Sigmoid colon (tissue), 7 donors: ENCODE measurements around the gene GFOD2. TPM values are rescaled to one million over a fixed set of nuclear protein-coding genes. Genes with fewer than 3 reads are reported as not detected.

Experiments
- DNase-seq: peaks from one replicate; pipeline ENCODE4 v3.0.0-alpha.2; 2019
- H3K27ac ChIP-seq, 4 donors: fragments of 200-600 bp; sonication (generic); one replicate each; pipeline ENCODE4 v1.5.1; 2016 to 2019; ENCODE audit warnings: mild to moderate bottlenecking in 1 of 4
- H3K27me3 ChIP-seq, 3 donors: fragments of 200-600 bp; sonication (generic); one replicate each; pipeline ENCODE4 v1.5.1; 2019; ENCODE audit warnings: mild to moderate bottlenecking in 1 of 3
- H3K36me3 ChIP-seq, 4 donors: fragments of 200-600 bp; sonication (generic); one replicate each; pipeline ENCODE4 v1.5.1; 2016 to 2019
- H3K4me1 ChIP-seq, 4 donors: fragments of 200-600 bp; sonication (generic); one replicate each; pipeline ENCODE4 v1.5.1; 2017 to 2019
- H3K4me3 ChIP-seq, 4 donors: fragments of 200-600 bp; sonication (generic); one replicate each; pipeline ENCODE4 v1.5.1; 2017 to 2019; ENCODE audit warnings: mild to moderate bottlenecking in 2 of 4, moderate library complexity in 1 of 4
- H3K9me3 ChIP-seq, 4 donors: fragments of 200-600 bp in 3 of 4; sonication (generic) in 3 of 4; one replicate each; pipeline versions ENCODE4 v1.5.1 to v1.6.1; 2013 to 2019
- EP300 ChIP-seq, 4 donors: sonication (generic); formaldehyde crosslinking; IDR thresholded peaks; one replicate each; pipeline ENCODE4 v1.6.1; 2017; ENCODE audit warnings: antibody characterized with exemption in 4 of 4
- POLR2A ChIP-seq, 2 donors: fragments of 450-650 bp; IDR thresholded peaks; one replicate each; pipeline ENCODE4 v1.6.1; 2016; ENCODE audit warnings: antibody characterized with exemption in 2 of 2, mild to moderate bottlenecking in 2 of 2, moderate library complexity in 2 of 2
- POLR2AphosphoS5 ChIP-seq, 4 donors: sonication (generic); formaldehyde crosslinking; IDR thresholded peaks; one replicate each; pipeline ENCODE4 v1.6.1; 2017; ENCODE audit warnings: antibody characterized with exemption in 4 of 4
- WGBS, 2 donors: extraction: QIAGEN DNeasy Blood & Tissue Kit; methylation state at CpG; one replicate each; pipeline ENCODE4 v1.1.7; 2013; 5-methylcytosine and 5-hydroxymethylcytosine counted together
- intact Hi-C: fragments of 100-400 bp; cut with DNase I; formaldehyde crosslinking; loops from one replicate; pipeline ENCODE4 v1.15.1; 2023
- polyA plus RNA-seq, 3 donors: library from polyadenylated mRNA; stranded (reverse); fragments of 200-250 nt; gene quantifications; one replicate each; pipeline ENCODE4 v1.2.3, GENCODE V29; 2013
- total RNA-seq, 4 donors: library from RNA; depleted of rRNA; stranded (reverse); fragments of >200 nt; gene quantifications; one replicate each; pipeline ENCODE4 v1.1.0, GENCODE V29; 2016
- TF ChIP-seq, protein P1 (sequence below), 4 experiments: fragments of 450-650 bp in 3 of 4; fragments of 200-600 bp in 1 of 4; IDR thresholded peaks; one replicate each; pipeline ENCODE4 v1.5.1; 2016 to 2019; ENCODE audit warnings: antibody characterized with exemption in 4 of 4, mild to moderate bottlenecking in 3 of 4, moderate library complexity in 2 of 4
- donor health status: healthy with polysubstance abuse.
- donor health status: Bipolar disorder and iron deficiency.
- donor health status: healthy.

GFOD2 gene
- total and polyA plus RNA-seq, 7 donors: 8.1 to 19.5 (median 13.8) TPM

DNA sequence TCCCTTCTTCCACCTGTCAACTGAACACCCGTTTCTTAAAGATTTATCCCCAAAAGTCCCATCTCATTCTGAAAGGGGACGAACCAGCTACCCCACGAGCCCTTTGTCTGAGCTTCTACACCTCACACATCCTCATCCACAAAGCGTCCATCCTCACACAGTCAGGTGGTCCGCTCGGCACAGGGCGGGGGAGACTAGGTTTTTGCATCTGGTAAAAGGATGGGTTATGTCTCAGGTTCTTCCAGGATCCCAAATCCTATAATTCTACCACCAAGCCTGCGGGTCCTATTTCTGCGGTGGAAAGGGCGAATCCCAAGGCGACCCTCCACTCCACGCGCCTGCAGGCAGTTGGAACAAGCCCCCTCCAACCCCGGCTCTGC is 458 bp downstream of the GFOD2 start:
- H3K4me1 ChIP-seq: peaks cover 0 to 28% (median 22%) of the 10 kb centered on the region in 4 donors
- 0 to 1% methylated on average over 14 of the region's 14 CpGs for WGBS, 2 donors

DNA sequence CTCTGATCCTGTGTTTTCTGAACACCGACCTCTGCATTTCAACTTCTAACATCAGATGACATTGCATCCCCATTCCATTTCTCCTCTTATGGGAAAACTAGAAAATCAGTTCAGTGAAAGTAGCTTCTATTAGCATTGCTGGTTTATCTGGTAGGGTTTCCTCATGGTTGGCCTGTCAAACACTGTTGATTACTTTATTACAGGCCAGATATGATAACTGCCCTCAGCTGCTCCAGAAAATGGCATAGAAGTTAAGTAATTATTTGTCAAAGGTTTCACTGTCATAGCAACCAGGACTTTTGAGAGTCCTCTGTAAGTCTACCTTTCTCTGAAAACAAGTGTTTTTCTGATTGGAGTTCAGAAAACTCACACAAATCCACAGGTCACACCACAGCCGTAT is 3.0 kb downstream of the GFOD2 start:
- no peak for DNase-seq
- 23 to 71% methylated on average over 2 of the region's 2 CpGs for WGBS, 2 donors
- no peaks in the 10 kb centered on the region for H3K36me3 ChIP-seq
- intact Hi-C loops: no loop called here
- H3K27ac ChIP-seq: no peak overlapping the region
- TF ChIP-seq EP300 (IDR thresholded peaks at IDR 0.05) (no peak), POLR2A (IDR thresholded peaks at IDR 0.05) (no peak)
- TF ChIP-seq, protein P1, sequence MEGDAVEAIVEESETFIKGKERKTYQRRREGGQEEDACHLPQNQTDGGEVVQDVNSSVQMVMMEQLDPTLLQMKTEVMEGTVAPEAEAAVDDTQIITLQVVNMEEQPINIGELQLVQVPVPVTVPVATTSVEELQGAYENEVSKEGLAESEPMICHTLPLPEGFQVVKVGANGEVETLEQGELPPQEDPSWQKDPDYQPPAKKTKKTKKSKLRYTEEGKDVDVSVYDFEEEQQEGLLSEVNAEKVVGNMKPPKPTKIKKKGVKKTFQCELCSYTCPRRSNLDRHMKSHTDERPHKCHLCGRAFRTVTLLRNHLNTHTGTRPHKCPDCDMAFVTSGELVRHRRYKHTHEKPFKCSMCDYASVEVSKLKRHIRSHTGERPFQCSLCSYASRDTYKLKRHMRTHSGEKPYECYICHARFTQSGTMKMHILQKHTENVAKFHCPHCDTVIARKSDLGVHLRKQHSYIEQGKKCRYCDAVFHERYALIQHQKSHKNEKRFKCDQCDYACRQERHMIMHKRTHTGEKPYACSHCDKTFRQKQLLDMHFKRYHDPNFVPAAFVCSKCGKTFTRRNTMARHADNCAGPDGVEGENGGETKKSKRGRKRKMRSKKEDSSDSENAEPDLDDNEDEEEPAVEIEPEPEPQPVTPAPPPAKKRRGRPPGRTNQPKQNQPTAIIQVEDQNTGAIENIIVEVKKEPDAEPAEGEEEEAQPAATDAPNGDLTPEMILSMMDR (IDR thresholded peaks at IDR 0.05): no peak
- H3K4me1 ChIP-seq: peaks cover 0 to 28% (median 22%) of the 10 kb centered on the region in 4 donors
- no peaks in the 10 kb centered on the region for H3K27me3 ChIP-seq
- H3K4me3 ChIP-seq: no peak overlapping the region
- no peaks in the 10 kb centered on the region for H3K9me3 ChIP-seq

More for the DNA sequence above, 458 bp downstream of the GFOD2 start:
- H3K27ac ChIP-seq: peak overlapping the region; percentile 80 to 89 (median 89)
- H3K9me3 ChIP-seq: no peaks in the 10 kb centered on the region
- TF ChIP-seq POLR2A (IDR thresholded peaks at IDR 0.05) (no peak), POLR2AphosphoS5 (IDR thresholded peaks at IDR 0.05) (no peak), EP300 (IDR thresholded peaks at IDR 0.05) (no peak)
- TF ChIP-seq, protein P1 (IDR thresholded peaks at IDR 0.05): no peak
- peaks cover 0 to 9% (median 0%) of the 10 kb centered on the region in 4 donors for H3K36me3 ChIP-seq
- no peaks in the 10 kb centered on the region for H3K27me3 ChIP-seq
- no peak for DNase-seq
- H3K4me3 ChIP-seq: peak overlapping the region; percentile 70 to 92 (median 85)
- intact Hi-C loops: loop anchor here (2.0 kb wide), 1 partner anchor 46 kb away; no protein-coding TSS in a partner anchor

DNA sequence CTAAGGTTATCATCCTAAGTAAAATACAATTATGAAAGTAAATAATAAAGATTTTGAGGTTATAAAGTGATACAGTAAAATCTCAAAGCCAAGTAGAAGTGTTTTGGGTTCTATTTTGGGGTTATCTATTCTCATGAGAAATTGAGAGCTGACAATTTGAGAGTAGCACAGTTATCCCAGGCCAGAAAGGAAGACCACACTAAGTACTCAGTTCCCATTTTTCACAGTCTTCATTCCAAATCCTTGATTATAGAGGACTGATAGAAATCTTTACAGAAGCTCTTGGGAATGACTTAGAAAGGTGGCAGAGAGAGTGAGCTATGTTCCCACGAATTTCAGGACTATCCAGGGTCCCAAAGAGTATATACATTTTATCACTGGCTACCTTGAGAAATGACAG is 4.6 kb downstream of the GFOD2 start:
- Histone ChIP-seq H3K27ac (no peak overlapping the region), H3K4me3 (no peak overlapping the region), H3K4me1 (peaks cover 0 to 18% (median 14%) of the 10 kb centered on the region in 4 donors), H3K36me3 (no peaks in the 10 kb centered on the region), H3K27me3 (no peaks in the 10 kb centered on the region), H3K9me3 (no peaks in the 10 kb centered on the region)
- DNase-seq: no peak
- intact Hi-C loops: no loop called here
- 74 to 88% methylated on average over 1 of the region's 1 CpG for WGBS, 2 donors
- no peak for TF ChIP-seq POLR2AphosphoS5 (IDR thresholded peaks at IDR 0.05)

DNA sequence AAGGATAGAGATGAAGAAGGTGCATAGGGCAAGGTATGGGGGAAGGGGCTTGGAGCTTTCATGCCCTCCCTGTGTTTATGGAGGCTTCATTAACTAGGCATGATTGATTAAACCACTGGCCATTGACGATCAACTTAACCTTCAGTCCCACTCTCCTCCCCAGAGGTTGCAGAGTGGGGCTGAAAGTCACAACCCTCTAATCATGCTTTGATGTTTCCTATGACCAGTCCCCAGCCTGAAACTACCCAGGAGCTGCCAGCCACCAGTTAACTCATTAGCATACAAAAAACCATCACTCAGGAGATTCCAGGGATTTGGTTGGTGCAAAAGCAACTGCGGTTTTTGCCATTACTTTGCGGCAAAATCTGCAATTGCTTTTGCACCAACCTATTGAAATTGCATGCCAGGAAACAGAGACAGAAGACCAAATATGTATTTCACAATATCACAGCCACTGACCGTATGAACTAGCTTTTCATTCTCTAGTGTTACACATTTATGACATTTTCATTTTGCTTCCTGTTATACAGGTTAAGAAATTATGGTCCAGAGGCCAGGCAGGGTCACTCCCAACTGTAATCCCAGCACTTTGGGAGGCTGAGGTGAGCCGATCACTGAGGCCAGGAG is 5.4 kb downstream of the GFOD2 start:
- no peak overlapping the region for H3K4me3 ChIP-seq
- DNase-seq: no peak
- H3K36me3 ChIP-seq: no peaks in the 10 kb centered on the region
- H3K9me3 ChIP-seq: no peaks in the 10 kb centered on the region
- no peak for TF ChIP-seq EP300 (IDR thresholded peaks at IDR 0.05)
- TF ChIP-seq POLR2AphosphoS5 (IDR thresholded peaks at IDR 0.05): no peak
- TF ChIP-seq POLR2A (IDR thresholded peaks at IDR 0.05): no peak
- TF ChIP-seq, protein P1 (IDR thresholded peaks at IDR 0.05): no peak
- 37 to 75% methylated on average over 5 of the region's 5 CpGs for WGBS, 2 donors
- H3K4me1 ChIP-seq: peaks cover 0 to 18% (median 13%) of the 10 kb centered on the region in 4 donors
- no peaks in the 10 kb centered on the region for H3K27me3 ChIP-seq
- intact Hi-C loops: no loop called here
- no peak overlapping the region for H3K27ac ChIP-seq

DNA sequence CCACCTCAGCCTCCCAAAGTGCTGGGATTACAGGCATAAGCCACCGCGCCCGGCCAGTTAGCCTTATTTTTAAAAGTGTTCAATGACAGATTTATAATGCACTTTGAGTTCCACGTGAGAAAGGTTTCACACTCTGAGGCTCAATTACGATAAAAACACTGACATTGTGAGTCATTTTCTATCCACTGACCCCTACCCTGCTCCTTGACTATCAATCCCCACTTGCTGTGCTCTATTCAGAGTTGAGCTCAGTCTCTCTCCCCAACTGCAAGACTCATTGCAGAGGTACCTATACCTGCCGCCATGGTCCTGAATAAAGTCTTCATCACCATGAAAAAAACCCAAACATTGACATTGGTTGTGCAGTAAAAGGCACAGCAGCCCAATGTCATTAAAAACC is 8.5 kb downstream of the GFOD2 start:
- Histone ChIP-seq H3K9me3 (no peaks in the 10 kb centered on the region), H3K36me3 (no peaks in the 10 kb centered on the region), H3K27me3 (no peaks in the 10 kb centered on the region), H3K4me1 (peaks cover 0 to 7% (median 0%) of the 10 kb centered on the region in 4 donors), H3K4me3 (no peak overlapping the region), H3K27ac (no peak overlapping the region)
- DNase-seq: peak; percentile 13
- no peak for TF ChIP-seq POLR2A (IDR thresholded peaks at IDR 0.05)
- no peak for TF ChIP-seq EP300 (IDR thresholded peaks at IDR 0.05)
- TF ChIP-seq, protein P1 (IDR thresholded peaks at IDR 0.05): no peak
- no peak for TF ChIP-seq POLR2AphosphoS5 (IDR thresholded peaks at IDR 0.05)
- 92 to 96% methylated on average over 6 of the region's 6 CpGs for WGBS, 2 donors
- intact Hi-C loops: no loop called here
